Psoas muscle (tissue), 8 donors: Measurements from ENCODE around the gene DRAM2. TPM values are rescaled to one million over a fixed set of nuclear protein-coding genes. Genes with fewer than 3 reads are reported as not detected.

Experiments
- ATAC-seq, 4 donors: fragments of 200-7000 bp; cut with Tn5 transposase; one replicate each; pipeline ENCODE4 v1.9.1; 2020; ENCODE audit warnings: moderate library complexity in 3 of 4, mild to moderate bottlenecking in 2 of 4
- DNase-seq, 2 donors: peaks; one replicate each; pipeline ENCODE4 v3.0.0-alpha.2; 2020
- H3K27ac ChIP-seq: fragments of 200-600 bp; one replicate; pipeline ENCODE4 v1.8.0; 2022
- H3K27me3 ChIP-seq, 3 donors: fragments of 200-600 bp in 1 of 3; one replicate each; pipeline versions ENCODE4 v1.6.1 to v1.8.0; 2013 to 2022; ENCODE audit warnings: low read length in 2 of 3, mild to moderate bottlenecking in 2 of 3, moderate library complexity in 1 of 3; ENCODE audit not compliant: insufficient read depth in 3 of 3
- H3K36me3 ChIP-seq, 2 donors: fragments of 200-600 bp in 1 of 2; one replicate each; pipeline versions ENCODE4 v1.6.1 to v1.8.0; 2013 to 2022; ENCODE audit warnings: low read depth in 1 of 2, mild to moderate bottlenecking in 1 of 2, moderate library complexity in 1 of 2; ENCODE audit not compliant: insufficient read depth in 1 of 2
- H3K4me1 ChIP-seq: fragments of 200-600 bp; one replicate; pipeline ENCODE4 v1.8.0; 2022
- H3K4me3 ChIP-seq: fragments of 200-600 bp; one replicate; pipeline ENCODE4 v1.8.0; 2022; ENCODE audit warnings: mild to moderate bottlenecking
- H3K9me3 ChIP-seq: fragments of 200-600 bp; one replicate; pipeline ENCODE4 v1.8.0; 2022
- WGBS, 3 donors: extraction: QIAGEN DNeasy Blood & Tissue Kit; methylation state at CpG; one replicate each; pipeline versions ENCODE4 v1.1.6 to v1.1.7; 2013; 5-methylcytosine and 5-hydroxymethylcytosine counted together
- intact Hi-C, 2 donors: fragments of 100-400 bp; cut with DNase I; formaldehyde crosslinking; loops; one replicate each; pipeline versions ENCODE4 v1.11.0 to v1.14.2; 2022
- polyA plus RNA-seq, 3 donors: library from polyadenylated mRNA; stranded (reverse); fragments of 200-250 nt; gene quantifications; one replicate each; pipeline ENCODE4 v1.2.3, GENCODE V29; 2013
- total RNA-seq, 4 donors: library from RNA; stranded (reverse); fragmentation: NEBNext Ultra II Directional in 2 of 4; extraction: Animal tissue kit (Norgen Biotek cat#: 25700) in 2 of 4; gene quantifications; one replicate each; pipeline versions ENCODE4 v1.2.1 to v1.2.4, GENCODE V29; 2021 to 2023
- TF ChIP-seq, protein P1 (sequence below): fragments of 200-600 bp; IDR thresholded peaks from one replicate; pipeline ENCODE4 v1.8.0; 2022; ENCODE audit warnings: antibody characterized with exemption
- donor health status: healthy with polysubstance abuse.
- donor health status: DM: no; HTN: no; CAD: no; lungs with moderate emphysema.
- donor health status: Bipolar disorder and iron deficiency.
- donor health status: healthy.
- donor health status: DM: yes; HTN: yes; CAD: no.
- donor health status: DM: no; HTN: no; CAD: no.
- donor health status: DM: no; HTN: no; CAD: no.
- donor health status: DM: yes; HTN: yes; CAD: no.

The DRAM2 gene
- total and polyA plus RNA-seq, 7 donors: 19.2 to 41.0 (median 27.1) TPM

- no peak for ATAC-seq
- WGBS, 3 donors: 95 to 96% (median 96%) methylated on average over 5 of the region's 5 CpGs
- no peaks in the 10 kb centered on the region for H3K4me1 ChIP-seq
- no peak overlapping the region for H3K4me3 ChIP-seq
- no peak for DNase-seq
- H3K27me3 ChIP-seq: no peaks in the 10 kb centered on the region
- intact Hi-C loops: no loop called here
- no peaks in the 10 kb centered on the region for H3K9me3 ChIP-seq
- TF ChIP-seq, protein P1, sequence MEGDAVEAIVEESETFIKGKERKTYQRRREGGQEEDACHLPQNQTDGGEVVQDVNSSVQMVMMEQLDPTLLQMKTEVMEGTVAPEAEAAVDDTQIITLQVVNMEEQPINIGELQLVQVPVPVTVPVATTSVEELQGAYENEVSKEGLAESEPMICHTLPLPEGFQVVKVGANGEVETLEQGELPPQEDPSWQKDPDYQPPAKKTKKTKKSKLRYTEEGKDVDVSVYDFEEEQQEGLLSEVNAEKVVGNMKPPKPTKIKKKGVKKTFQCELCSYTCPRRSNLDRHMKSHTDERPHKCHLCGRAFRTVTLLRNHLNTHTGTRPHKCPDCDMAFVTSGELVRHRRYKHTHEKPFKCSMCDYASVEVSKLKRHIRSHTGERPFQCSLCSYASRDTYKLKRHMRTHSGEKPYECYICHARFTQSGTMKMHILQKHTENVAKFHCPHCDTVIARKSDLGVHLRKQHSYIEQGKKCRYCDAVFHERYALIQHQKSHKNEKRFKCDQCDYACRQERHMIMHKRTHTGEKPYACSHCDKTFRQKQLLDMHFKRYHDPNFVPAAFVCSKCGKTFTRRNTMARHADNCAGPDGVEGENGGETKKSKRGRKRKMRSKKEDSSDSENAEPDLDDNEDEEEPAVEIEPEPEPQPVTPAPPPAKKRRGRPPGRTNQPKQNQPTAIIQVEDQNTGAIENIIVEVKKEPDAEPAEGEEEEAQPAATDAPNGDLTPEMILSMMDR: no peak
- peaks cover 3 to 63% of the 10 kb centered on the region in 2 donors for H3K36me3 ChIP-seq
- no peak overlapping the region for H3K27ac ChIP-seq
Measured at GRCh38 chr1:111154021-111154999, 14.4 kb upstream of the DRAM2 start.

GRCh38 chr1:111151838-111152237, 11.9 kb upstream of the DRAM2 start:
- intact Hi-C loops: no loop called here
- Histone ChIP-seq H3K4me1 (peaks cover 4% of the 10 kb centered on the region), H3K9me3 (no peaks in the 10 kb centered on the region), H3K36me3 (peaks cover 3 to 75% of the 10 kb centered on the region in 2 donors), H3K27ac (no peak overlapping the region), H3K4me3 (no peak overlapping the region), H3K27me3 (no peaks in the 10 kb centered on the region)
- TF ChIP-seq, protein P1: no peak
- ATAC-seq (no peak), DNase-seq (no peak)
- WGBS, 3 donors: 67 to 74% (median 70%) methylated on average over 3 of the region's 3 CpGs

- no peak for ATAC-seq
- Histone ChIP-seq H3K27ac (no peak overlapping the region), H3K36me3 (peaks cover 3 to 57% of the 10 kb centered on the region in 2 donors), H3K4me3 (no peak overlapping the region), H3K4me1 (peaks cover 7% of the 10 kb centered on the region), H3K9me3 (no peaks in the 10 kb centered on the region), H3K27me3 (no peaks in the 10 kb centered on the region)
- TF ChIP-seq, protein P1: no peak
- no peak for DNase-seq
- intact Hi-C loops: loop anchor here in 1 of 2 donors (10.0 kb wide), 1 partner anchor 296 kb away; the partner anchor contains the start of genes ATP5PB and WDR77
- WGBS, 3 donors: 75 to 77% (median 76%) methylated on average over 2 of the region's 2 CpGs
Measured at GRCh38 chr1:111148376-111148881, 8.5 kb upstream of the DRAM2 start.

DNA sequence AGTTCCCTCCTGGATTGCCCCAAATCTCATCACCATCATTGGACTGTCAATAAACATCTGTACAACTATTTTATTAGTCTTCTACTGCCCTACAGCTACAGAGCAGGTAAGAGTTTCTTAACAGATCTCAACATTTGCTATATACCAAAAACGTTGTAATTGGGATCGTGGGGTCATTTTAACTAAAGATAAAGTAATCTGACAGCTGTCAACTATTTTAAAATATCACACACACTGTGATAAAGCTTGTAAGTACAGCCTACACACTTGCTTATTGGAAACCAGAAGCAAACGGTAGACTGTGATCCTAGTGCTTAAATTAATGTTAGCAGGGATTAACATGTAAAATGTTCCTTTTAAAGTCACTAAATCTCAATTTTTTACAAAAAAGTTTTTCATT, 8.1 kb upstream of the DRAM2 start:
- ATAC-seq: no peak
- Histone ChIP-seq H3K9me3 (no peaks in the 10 kb centered on the region), H3K4me3 (no peak overlapping the region), H3K36me3 (peaks cover 3 to 53% of the 10 kb centered on the region in 2 donors), H3K27ac (no peak overlapping the region), H3K4me1 (peaks cover 12% of the 10 kb centered on the region), H3K27me3 (no peaks in the 10 kb centered on the region)
- TF ChIP-seq, protein P1: no peak
- DNase-seq: no peak
- intact Hi-C loops: loop anchor here in 1 of 2 donors (10.0 kb wide), 1 partner anchor 297 kb away; the partner anchor contains the start of genes ATP5PB and WDR77
- 67 to 76% (median 71%) methylated on average over 3 of the region's 3 CpGs for WGBS, 3 donors
